ENCODE measurements around the gene MYH13. TPM values are rescaled to one million over a fixed set of nuclear protein-coding genes. Genes with fewer than 3 reads are reported as not detected.
A peak's percentile ranks its signal among the peaks of the same experiment; 100 is the strongest.

MYH13 gene
- total and polyA plus RNA-seq, 7 donors = 0.01 to 0.11 (median 0.07) TPM

- ATAC-seq = no peak
- H3K27ac ChIP-seq = no peak overlapping the region
- H3K27me3 ChIP-seq (ENCODE audit: insufficient read depth in 3 of 3, low read length in 2 of 3) = no peaks in the 10 kb centered on the region
- intact Hi-C loops (cut with DNase I) = loop anchor here in 1 of 2 donors (10.0 kb wide), 1 partner anchor 62 kb away; the partner anchor contains the start of gene MYH13
- no peak overlapping the region for H3K4me3 ChIP-seq
- no peak for DNase-seq
- no peaks in the 10 kb centered on the region for H3K9me3 ChIP-seq
- no peaks in the 10 kb centered on the region for H3K4me1 ChIP-seq
- no peak for TF ChIP-seq CTCF (IDR thresholded peaks at IDR 0.05)
- no peaks in the 10 kb centered on the region for H3K36me3 ChIP-seq (ENCODE audit: insufficient read depth in 1 of 2, low read depth in 1 of 2)
- WGBS, 3 donors = 89 to 96% (median 90%) methylated on average over 17 of the region's 17 CpGs
Observed at GRCh38 chr17:10313037-10313672, 59.7 kb downstream of the MYH13 start.

- 57 to 70% (median 68%) methylated on average over 6 of the region's 6 CpGs for WGBS, 3 donors
- no peaks in the 10 kb centered on the region for H3K36me3 ChIP-seq (ENCODE audit: insufficient read depth in 1 of 2, low read depth in 1 of 2)
- H3K4me1 ChIP-seq = no peaks in the 10 kb centered on the region
- H3K4me3 ChIP-seq = no peak overlapping the region
- no peak overlapping the region for H3K27ac ChIP-seq
- DNase-seq = no peak
- ATAC-seq = no peak
- H3K9me3 ChIP-seq = no peaks in the 10 kb centered on the region
- no peak for TF ChIP-seq CTCF (IDR thresholded peaks at IDR 0.05)
- intact Hi-C loops (cut with DNase I) = loop anchor here in 1 of 2 donors (10.0 kb wide), 1 partner anchor 64 kb away; the partner anchor contains the start of gene MYH13
- no peaks in the 10 kb centered on the region for H3K27me3 ChIP-seq (ENCODE audit: insufficient read depth in 3 of 3, low read length in 2 of 3)
Observed at GRCh38 chr17:10311131-10311530, 61.7 kb downstream of the MYH13 start.

GRCh38 chr17:10309003-10309974, 63.5 kb downstream of the MYH13 start:
- Histone ChIP-seq H3K9me3 (no peaks in the 10 kb centered on the region), H3K27me3 (ENCODE audit: insufficient read depth in 3 of 3, low read length in 2 of 3) (no peaks in the 10 kb centered on the region), H3K36me3 (ENCODE audit: insufficient read depth in 1 of 2, low read depth in 1 of 2) (no peaks in the 10 kb centered on the region), H3K4me1 (no peaks in the 10 kb centered on the region), H3K4me3 (no peak overlapping the region), H3K27ac (no peak overlapping the region)
- 85 to 87% (median 86%) methylated on average over 44 of the region's 44 CpGs for WGBS, 3 donors
- intact Hi-C loops (cut with DNase I) = no loop called here
- ATAC-seq (peak; percentile 33 to 67 (median 40)), DNase-seq (no peak)
- TF ChIP-seq CTCF (IDR thresholded peaks at IDR 0.05) = no peak

GRCh38 chr17:10306585-10306984, 66.2 kb downstream of the MYH13 start:
- Histone ChIP-seq H3K27ac (no peak overlapping the region), H3K9me3 (no peaks in the 10 kb centered on the region), H3K4me1 (no peaks in the 10 kb centered on the region), H3K36me3 (ENCODE audit: insufficient read depth in 1 of 2, low read depth in 1 of 2) (no peaks in the 10 kb centered on the region), H3K27me3 (ENCODE audit: insufficient read depth in 3 of 3, low read length in 2 of 3) (no peaks in the 10 kb centered on the region), H3K4me3 (no peak overlapping the region)
- ATAC-seq = no peak
- no peak for TF ChIP-seq CTCF (IDR thresholded peaks at IDR 0.05)
- WGBS, 3 donors = 87 to 91% (median 89%) methylated on average over 5 of the region's 5 CpGs
- intact Hi-C loops (cut with DNase I) = no loop called here
- no peak for DNase-seq

Measured in psoas muscle (tissue), 8 donors.